GM23338 (cell line): ENCODE data around the gene PTPRB. TPM values are rescaled to one million over a fixed set of nuclear protein-coding genes. Genes with fewer than 3 reads are reported as not detected.

Experiments
- ATAC-seq: fragments of 200-7000 bp; cut with Tn5 transposase; 3 replicates; pipeline ENCODE4 v1.9.1; 2020
- DNase-seq: peaks from one replicate; pipeline ENCODE4 v3.0.0-alpha.2; 2015; ENCODE audit warnings: low spot score
- H2AFZ ChIP-seq: fragments of 200-600 bp; sonication (generic); 2 replicates; pipeline ENCODE4 v1.8.0; 2016; ENCODE audit warnings: antibody characterized with exemption, mild to moderate bottlenecking, moderate library complexity
- H3F3A ChIP-seq: fragments of 200-600 bp; sonication (generic); replicated peaks from 2 replicates; pipeline ENCODE4 v1.8.0; 2017; ENCODE audit warnings: antibody characterized with exemption, mixed run types, low read depth
- H3K27ac ChIP-seq: fragments of 200-600 bp; sonication (generic); 2 replicates; pipeline ENCODE4 v1.6.1; 2016; ENCODE audit warnings: low read depth
- H3K27me3 ChIP-seq: fragments of 200-600 bp; sonication (generic); 2 replicates; pipeline ENCODE4 v1.8.0; 2016; ENCODE audit warnings: mild to moderate bottlenecking, mixed run types, moderate library complexity; ENCODE audit not compliant: insufficient read depth
- H3K36me3 ChIP-seq: fragments of 200-600 bp; sonication (generic); 2 replicates; pipeline ENCODE4 v1.8.0; 2016; ENCODE audit warnings: mild to moderate bottlenecking; ENCODE audit not compliant: insufficient read depth
- H3K4me1 ChIP-seq: fragments of 200-600 bp; sonication (generic); 2 replicates; pipeline ENCODE4 v1.8.0; 2016; ENCODE audit warnings: mild to moderate bottlenecking, moderate library complexity; ENCODE audit not compliant: insufficient read depth
- H3K4me2 ChIP-seq: fragments of 200-600 bp; sonication (generic); 2 replicates; pipeline ENCODE4 v1.7.1; 2017; ENCODE audit warnings: mixed run types
- H3K4me3 ChIP-seq: fragments of 200-600 bp; sonication (generic); 2 replicates; pipeline ENCODE4 v1.6.1; 2016; ENCODE audit warnings: mixed run types
- H3K79me2 ChIP-seq: fragments of 200-600 bp; sonication (generic); replicated peaks from 2 replicates; pipeline ENCODE4 v1.8.0; 2017; ENCODE audit warnings: mild to moderate bottlenecking; ENCODE audit not compliant: insufficient read depth
- H3K9me2 ChIP-seq: fragments of 200-600 bp; sonication (generic); 2 replicates; pipeline ENCODE4 v1.8.0; 2017; ENCODE audit not compliant: insufficient read depth
- H4K20me1 ChIP-seq: fragments of 200-600 bp; sonication (generic); replicated peaks from 2 replicates; pipeline ENCODE4 v1.8.0; 2017; ENCODE audit warnings: mild to moderate bottlenecking; ENCODE audit not compliant: insufficient read depth
- H3K27ac Mint-ChIP-seq: 2 replicates; pipeline ENCODE4 v1.8.0; 2020; ENCODE audit warnings: inconsistent platforms, mild to moderate bottlenecking, moderate library complexity, mixed read lengths
- H3K27me3 Mint-ChIP-seq: 3 replicates; pipeline ENCODE4 v1.8.0; 2022; ENCODE audit warnings: low read depth, mild to moderate bottlenecking, moderate library complexity, mixed read lengths, inconsistent platforms; ENCODE audit not compliant: insufficient read depth, poor library complexity
- H3K36me3 Mint-ChIP-seq: 3 replicates; pipeline ENCODE4 v1.8.0; 2021; ENCODE audit warnings: low read depth, mild to moderate bottlenecking, inconsistent platforms, moderate library complexity, mixed read lengths
- H3K4me1 Mint-ChIP-seq: 3 replicates; pipeline ENCODE4 v1.8.0; 2020; ENCODE audit warnings: mild to moderate bottlenecking, inconsistent platforms, mixed read lengths
- H3K4me3 Mint-ChIP-seq: 3 replicates; pipeline ENCODE4 v1.8.0; 2021; ENCODE audit warnings: moderate library complexity, mild to moderate bottlenecking, inconsistent platforms, mixed read lengths
- H3K9me3 Mint-ChIP-seq: 3 replicates; pipeline ENCODE4 v1.8.0; 2020; ENCODE audit warnings: moderate library complexity, mild to moderate bottlenecking, inconsistent platforms, mixed read lengths
- CREB1 ChIP-seq: fragments of 250-450 bp; sonication (Bioruptor Pico); IDR thresholded peaks from 2 replicates; pipeline ENCODE4 v1.5.0; 2020; ENCODE audit warnings: low read depth, mild to moderate bottlenecking, moderate library complexity
- CTCF ChIP-seq, 2 experiments: fragments of 200-600 bp in 1 of 2; sonication (generic) in 1 of 2; conservative IDR thresholded peaks; 2 replicates each; pipeline versions ENCODE4 v1.5.1 to v1.6.1; 2016 to 2017; ENCODE audit warnings: antibody characterized with exemption in 2 of 2, low read depth in 2 of 2, mild to moderate bottlenecking in 2 of 2, moderate library complexity in 1 of 2
- ETS1 ChIP-seq: IDR thresholded peaks from 2 replicates; pipeline ENCODE4 v1.6.1; 2016; ENCODE audit warnings: antibody characterized with exemption
- EZH2 ChIP-seq: fragments of 200-600 bp; sonication (generic); IDR thresholded peaks from one replicate; pipeline ENCODE4 v1.8.0; 2017; ENCODE audit warnings: antibody characterized with exemption, mild to moderate bottlenecking, low read depth; ENCODE audit not compliant: unreplicated experiment
- EZH2phosphoT487 ChIP-seq: fragments of 200-600 bp; sonication (generic); IDR thresholded peaks from one replicate; pipeline ENCODE4 v1.8.1; 2018; ENCODE audit warnings: antibody characterized with exemption; ENCODE audit not compliant: unreplicated experiment
- JUNB ChIP-seq: IDR thresholded peaks from one replicate; pipeline ENCODE4 v1.6.1; 2016; ENCODE audit warnings: antibody characterized with exemption; ENCODE audit not compliant: unreplicated experiment
- NANOG ChIP-seq: IDR thresholded peaks from 2 replicates; pipeline ENCODE4 v1.6.1; 2016; ENCODE audit warnings: antibody characterized with exemption, borderline replicate concordance
- POLR2AphosphoS5 ChIP-seq: IDR thresholded peaks from 2 replicates; pipeline ENCODE4 v1.6.1; 2016; ENCODE audit warnings: antibody characterized with exemption, low read depth
- REST ChIP-seq: IDR thresholded peaks from one replicate; pipeline ENCODE4 v1.6.1; 2018; ENCODE audit warnings: antibody characterized with exemption; ENCODE audit not compliant: unreplicated experiment
- STAT1 ChIP-seq: IDR thresholded peaks from one replicate; pipeline ENCODE4 v1.6.1; 2016; ENCODE audit warnings: antibody characterized with exemption; ENCODE audit not compliant: unreplicated experiment
- ZNF114 ChIP-seq: fragments of 250-450 bp; sonication (Bioruptor Pico); IDR thresholded peaks from 2 replicates; pipeline ENCODE4 v1.5.0; 2020; ENCODE audit warnings: mild to moderate bottlenecking, moderate library complexity
- ZNF331 ChIP-seq: fragments of 250-450 bp; sonication (Bioruptor Pico); IDR thresholded peaks from 2 replicates; pipeline ENCODE4 v1.5.0; 2020; ENCODE audit warnings: low read depth, mild to moderate bottlenecking, moderate library complexity
- ZNF462 ChIP-seq: fragments of 250-450 bp; sonication (Bioruptor Pico); IDR thresholded peaks from 2 replicates; pipeline ENCODE4 v1.5.0; 2020; ENCODE audit warnings: mild to moderate bottlenecking, moderate library complexity
- polyA plus RNA-seq: library from polyadenylated mRNA; unstranded; fragments of >200 nt; fragmentation: Nextera tagmentation; extraction: Ambion mirVana; gene quantifications from 2 replicates; pipeline ENCODE4 v1.2.1, GENCODE V29; 2016
- total RNA-seq: library from RNA; depleted of rRNA; stranded (reverse); fragments of >200 nt; shearing (Covaris generic); gene quantifications from 2 replicates; pipeline ENCODE4 v1.2.3, GENCODE V29; 2014

The PTPRB gene
- total and polyA plus RNA-seq, 2 experiments from 2014 or later: 0.13 to 1.7 TPM

- Histone ChIP-seq H3K4me2 (no peak overlapping the region), H3K79me2 (no peaks in the 10 kb centered on the region)
These were observed 9.6 kb downstream of the PTPRB start for GRCh38 chr12:70627677-70628076.

More at GRCh38 chr12:70627677-70628076, 9.6 kb downstream of the PTPRB start:
- Histone ChIP-seq H3K27ac (no peak overlapping the region), H3F3A (no peaks in the 10 kb centered on the region), H3K4me1 (peaks cover 4% of the 10 kb centered on the region; the same call in 1 of the 2 replicates), H2AFZ (no peak overlapping the region), H3K36me3 (no peaks in the 10 kb centered on the region), H4K20me1 (no peaks in the 10 kb centered on the region), H3K4me3 (no peak overlapping the region), H3K27me3 (no peaks in the 10 kb centered on the region), H3K9me2 (no peaks in the 10 kb centered on the region)
- H3K27ac Mint-ChIP-seq: no peak overlapping the region
- H3K36me3 Mint-ChIP-seq: no peaks in the 10 kb centered on the region
- H3K9me3 Mint-ChIP-seq: no peaks in the 10 kb centered on the region
- no peak overlapping the region for H3K4me3 Mint-ChIP-seq
- TF ChIP-seq ZNF114 (CRISPR knock-in tag): no peak
- TF ChIP-seq ZNF462 (CRISPR knock-in tag): no peak
- TF ChIP-seq EZH2phosphoT487: no peak
- no peak for TF ChIP-seq POLR2AphosphoS5
- TF ChIP-seq ETS1: no peak
- no peak for TF ChIP-seq STAT1
- TF ChIP-seq REST: no peak
- TF ChIP-seq CTCF (conservative IDR thresholded peaks at IDR 0.05; ENCODE audit: low read depth in 2 of 2): no peak
- no peak for TF ChIP-seq EZH2
- no peak for TF ChIP-seq CREB1 (CRISPR knock-in tag)
- TF ChIP-seq ZNF331: no peak
- TF ChIP-seq NANOG: no peak
- no peak for TF ChIP-seq JUNB
- H3K27me3 Mint-ChIP-seq: peaks cover 1% of the 10 kb centered on the region
- DNase-seq (no peak), ATAC-seq (no peak)
- H3K4me1 Mint-ChIP-seq: peaks cover 8% of the 10 kb centered on the region
